Measurements from ENCODE around the gene EFNB1. TPM values are rescaled to one million over a fixed set of nuclear protein-coding genes. Genes with fewer than 3 reads are reported as not detected.
A peak's percentile ranks its signal among the peaks of the same experiment; 100 is the strongest.

Gene EFNB1
- total and polyA plus RNA-seq, 9 of the 15 experiments (the other 6 are each of a cell fraction or from before 2014, with no cell fraction given), result 0.01 to 2.1 (median 0.99) TPM; not detected in 1

- no peak for TF ChIP-seq ATF6 (CRISPR knock-in tag; IDR thresholded peaks at IDR 0.05)
- TF ChIP-seq HDAC6 (IDR thresholded peaks at IDR 0.05; ENCODE audit: low read depth, low read length), result no peak
- no peak for TF ChIP-seq ZNF436 (CRISPR knock-in tag; IDR thresholded peaks at IDR 0.05)
- TF ChIP-seq RAD21 (CRISPR knock-in tag; conservative IDR thresholded peaks at IDR 0.05 in 1 of 2, IDR thresholded peaks at IDR 0.05 in 1 of 2), result peak; percentile 37 to 58
- no peak for TF ChIP-seq NR2C1 (IDR thresholded peaks at IDR 0.05)
- TF ChIP-seq NR2C1 (tag; IDR thresholded peaks at IDR 0.05), result no peak
- no peak for TF ChIP-seq ZNF830 (CRISPR knock-in tag; IDR thresholded peaks at IDR 0.05)
- TF ChIP-seq CTCF (IDR thresholded peaks at IDR 0.05 in 2 of 3, conservative IDR thresholded peaks at IDR 0.05 in 1 of 3; ENCODE audit: insufficient read depth in 2 of 3, low read depth in 1 of 3, low read length in 3 of 3), result peak; percentile 43 to 50 (median 48); a peak in 5 of 6 replicates
Observed at GRCh38 chrX:68808686-68809357, 20.0 kb upstream of the EFNB1 start (continued).

Measured in K562 (cell line).